PC-9 (cell line): ENCODE data around the gene UGT2A1.

Source experiments
- EZH2 ChIP-seq: fragments of 200-600 bp; sonication (generic); IDR thresholded peaks from 2 replicates; pipeline ENCODE4 v1.8.0; 2017; ENCODE audit warnings: antibody characterized with exemption, low read depth
- TF ChIP-seq, protein P1 (sequence below): fragments of 200-600 bp; sonication (generic); conservative IDR thresholded peaks from 2 replicates; pipeline ENCODE4 v1.6.1; 2017; ENCODE audit warnings: mixed run types, antibody characterized with exemption, mild to moderate bottlenecking, moderate library complexity

DNA sequence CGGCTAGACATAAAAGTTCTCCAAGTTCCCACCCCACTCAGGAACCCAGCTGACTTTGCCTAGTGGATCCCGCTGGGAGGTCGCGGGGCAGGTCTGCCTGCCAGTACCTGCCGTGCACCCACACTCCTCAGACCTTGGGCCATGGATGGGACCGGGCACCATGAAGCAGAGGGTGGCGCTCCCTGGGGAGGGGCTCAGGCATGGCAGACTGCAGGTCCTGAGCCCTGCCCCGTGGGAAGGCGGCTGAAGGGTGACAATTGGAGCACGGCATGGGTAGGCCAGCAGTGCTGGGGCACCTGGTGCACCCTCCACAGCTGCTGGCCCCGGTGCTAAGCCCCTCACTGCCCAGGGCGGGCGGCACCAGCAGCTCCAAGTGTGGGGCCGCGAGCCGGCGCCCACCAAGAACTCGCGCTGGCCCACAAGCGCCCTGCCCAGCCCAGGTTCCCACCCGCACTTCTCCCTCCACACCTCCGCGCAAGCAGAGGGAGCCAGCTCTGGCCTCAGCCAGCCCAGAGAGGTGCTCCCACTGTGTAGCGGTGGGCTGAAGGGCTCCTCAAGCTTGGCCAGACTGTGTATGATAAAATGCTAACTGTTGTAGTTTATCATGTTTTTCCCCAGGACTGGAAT lies 76.7 kb downstream of the UGT2A1 start:
- TF ChIP-seq, protein P1, sequence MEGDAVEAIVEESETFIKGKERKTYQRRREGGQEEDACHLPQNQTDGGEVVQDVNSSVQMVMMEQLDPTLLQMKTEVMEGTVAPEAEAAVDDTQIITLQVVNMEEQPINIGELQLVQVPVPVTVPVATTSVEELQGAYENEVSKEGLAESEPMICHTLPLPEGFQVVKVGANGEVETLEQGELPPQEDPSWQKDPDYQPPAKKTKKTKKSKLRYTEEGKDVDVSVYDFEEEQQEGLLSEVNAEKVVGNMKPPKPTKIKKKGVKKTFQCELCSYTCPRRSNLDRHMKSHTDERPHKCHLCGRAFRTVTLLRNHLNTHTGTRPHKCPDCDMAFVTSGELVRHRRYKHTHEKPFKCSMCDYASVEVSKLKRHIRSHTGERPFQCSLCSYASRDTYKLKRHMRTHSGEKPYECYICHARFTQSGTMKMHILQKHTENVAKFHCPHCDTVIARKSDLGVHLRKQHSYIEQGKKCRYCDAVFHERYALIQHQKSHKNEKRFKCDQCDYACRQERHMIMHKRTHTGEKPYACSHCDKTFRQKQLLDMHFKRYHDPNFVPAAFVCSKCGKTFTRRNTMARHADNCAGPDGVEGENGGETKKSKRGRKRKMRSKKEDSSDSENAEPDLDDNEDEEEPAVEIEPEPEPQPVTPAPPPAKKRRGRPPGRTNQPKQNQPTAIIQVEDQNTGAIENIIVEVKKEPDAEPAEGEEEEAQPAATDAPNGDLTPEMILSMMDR, result no peak
- no peak for TF ChIP-seq EZH2
